Stimulated activated CD4-positive, alpha-beta T cell treated with anti-CD3 and anti-CD28 coated beads, Interleukin-1b, Interleukin-23, amount 100 ng/mL, for 4 hours (primary cell): ENCODE measurements around the gene CNTD1.

ENCODE experiments used
- DNase-seq, 2 donors: peaks; one replicate each; pipeline ENCODE4 v3.0.0-alpha.2; 2020; ENCODE audit warnings: low read depth in 2 of 2

CNTD1 gene

GRCh38 chr17:42806249-42806648 lies 7.6 kb downstream of the CNTD1 start:
- DNase-seq = no peak

- no peak for DNase-seq
These were observed 10.6 kb downstream of the CNTD1 start for GRCh38 chr17:42809250-42809649.

- no peak for DNase-seq
These were observed 16.2 kb downstream of the CNTD1 start for GRCh38 chr17:42814633-42815399.

GRCh38 chr17:42817866-42818265 lies 19.2 kb downstream of the CNTD1 start:
- DNase-seq = no peak

GRCh38 chr17:42818379-42818778 lies 19.7 kb downstream of the CNTD1 start:
- DNase-seq = no peak

GRCh38 chr17:42819939-42820535 lies 21.4 kb downstream of the CNTD1 start:
- peak; percentile 45 to 57 for DNase-seq

- no peak for DNase-seq
These were observed 22.5 kb downstream of the CNTD1 start for GRCh38 chr17:42821176-42821575.

GRCh38 chr17:42827472-42827871 lies 28.8 kb downstream of the CNTD1 start:
- DNase-seq = no peak

GRCh38 chr17:42830971-42831370 lies 32.3 kb downstream of the CNTD1 start:
- DNase-seq = no peak

GRCh38 chr17:42832213-42832933 lies 33.7 kb downstream of the CNTD1 start:
- DNase-seq = no peak

- peak; percentile 80 to 84 for DNase-seq
These were observed 34.5 kb downstream of the CNTD1 start, which contains the start of gene PSME3 for GRCh38 chr17:42832934-42833766. PSME3 (plus strand) TSS chr17:42833397; CDS start chr17:42833632, 235 bp downstream.

- no peak for DNase-seq
These were observed 35.2 kb downstream of the CNTD1 start for GRCh38 chr17:42833767-42834422.

- DNase-seq = no peak
These were observed 37.1 kb downstream of the CNTD1 start for GRCh38 chr17:42835732-42836131.

- no peak for DNase-seq
These were observed 43.5 kb downstream of the CNTD1 start for GRCh38 chr17:42841975-42842685.

- DNase-seq = no peak
These were observed 44.8 kb downstream of the CNTD1 start for GRCh38 chr17:42843358-42843934.

- DNase-seq = no peak
These were observed 45.6 kb downstream of the CNTD1 start, which contains the start of gene AOC2 for GRCh38 chr17:42844271-42844670. AOC2 (plus strand) TSS chr17:42844580; CDS start chr17:42844627, 47 bp downstream.

GRCh38 chr17:42844761-42845555 lies 46.3 kb downstream of the CNTD1 start:
- no peak for DNase-seq

GRCh38 chr17:42845556-42845917 lies 46.9 kb downstream of the CNTD1 start:
- no peak for DNase-seq

- DNase-seq = no peak
These were observed 47.4 kb downstream of the CNTD1 start for GRCh38 chr17:42845918-42846593.
